ENCODE data around the gene NUDT9. TPM values are rescaled to one million over a fixed set of nuclear protein-coding genes. Genes with fewer than 3 reads are reported as not detected.
A peak's percentile ranks its signal among the peaks of the same experiment; 100 is the strongest.

The NUDT9 gene
- total RNA-seq, 1 donor from 2014 or later, result 23.6 TPM

- no peak for TF ChIP-seq CTCF (IDR thresholded peaks at IDR 0.05)
- peaks cover 8% of the 10 kb centered on the region for H3K9me3 Mint-ChIP-seq (ENCODE audit: unreplicated experiment)
- no peak overlapping the region for H3K4me3 Mint-ChIP-seq (ENCODE audit: unreplicated experiment)
- H3K27ac Mint-ChIP-seq (ENCODE audit: unreplicated experiment), result no peak overlapping the region
- H3K36me3 Mint-ChIP-seq (ENCODE audit: unreplicated experiment), result peaks cover 15% of the 10 kb centered on the region
- no peak for DNase-seq (ENCODE audit: extremely low spot score, unreplicated experiment)
- H3K27me3 Mint-ChIP-seq (ENCODE audit: unreplicated experiment), result no peaks in the 10 kb centered on the region
- peaks cover 4% of the 10 kb centered on the region for H3K4me1 Mint-ChIP-seq (ENCODE audit: unreplicated experiment)
Observed at GRCh38 chr4:87461281-87461700, 38.9 kb downstream of the NUDT9 start.

- no peak overlapping the region for H3K4me3 Mint-ChIP-seq (ENCODE audit: unreplicated experiment)
- TF ChIP-seq CTCF (IDR thresholded peaks at IDR 0.05), result no peak
- H3K27ac Mint-ChIP-seq (ENCODE audit: unreplicated experiment), result no peak overlapping the region
- H3K27me3 Mint-ChIP-seq (ENCODE audit: unreplicated experiment), result no peaks in the 10 kb centered on the region
- H3K36me3 Mint-ChIP-seq (ENCODE audit: unreplicated experiment), result peaks cover 15% of the 10 kb centered on the region
- H3K9me3 Mint-ChIP-seq (ENCODE audit: unreplicated experiment), result peaks cover 8% of the 10 kb centered on the region
- H3K4me1 Mint-ChIP-seq (ENCODE audit: unreplicated experiment), result peaks cover 4% of the 10 kb centered on the region
- no peak for DNase-seq (ENCODE audit: extremely low spot score, unreplicated experiment)
Observed at GRCh38 chr4:87462102-87462501, 39.7 kb downstream of the NUDT9 start.

GRCh38 chr4:87465739-87466366 lies 43.5 kb downstream of the NUDT9 start:
- Mint-ChIP-seq H3K27me3 (ENCODE audit: unreplicated experiment) (no peaks in the 10 kb centered on the region), H3K4me1 (ENCODE audit: unreplicated experiment) (peaks cover 4% of the 10 kb centered on the region), H3K4me3 (ENCODE audit: unreplicated experiment) (no peak overlapping the region), H3K9me3 (ENCODE audit: unreplicated experiment) (no peaks in the 10 kb centered on the region), H3K36me3 (ENCODE audit: unreplicated experiment) (no peaks in the 10 kb centered on the region), H3K27ac (ENCODE audit: unreplicated experiment) (no peak overlapping the region)
- peak; percentile 72 for TF ChIP-seq CTCF (IDR thresholded peaks at IDR 0.05)
- DNase-seq (ENCODE audit: extremely low spot score, unreplicated experiment), result no peak

- peaks cover 2% of the 10 kb centered on the region for H3K4me1 Mint-ChIP-seq (ENCODE audit: unreplicated experiment)
- H3K9me3 Mint-ChIP-seq (ENCODE audit: unreplicated experiment), result no peaks in the 10 kb centered on the region
- TF ChIP-seq CTCF (IDR thresholded peaks at IDR 0.05), result no peak
- H3K4me3 Mint-ChIP-seq (ENCODE audit: unreplicated experiment), result no peak overlapping the region
- DNase-seq (ENCODE audit: extremely low spot score, unreplicated experiment), result no peak
- H3K27ac Mint-ChIP-seq (ENCODE audit: unreplicated experiment), result no peak overlapping the region
- H3K27me3 Mint-ChIP-seq (ENCODE audit: unreplicated experiment), result no peaks in the 10 kb centered on the region
- no peaks in the 10 kb centered on the region for H3K36me3 Mint-ChIP-seq (ENCODE audit: unreplicated experiment)
Observed at GRCh38 chr4:87469390-87469789, 47.0 kb downstream of the NUDT9 start.

GRCh38 chr4:87476934-87477333 lies 54.6 kb downstream of the NUDT9 start:
- no peak overlapping the region for H3K27ac Mint-ChIP-seq (ENCODE audit: unreplicated experiment)
- no peak overlapping the region for H3K4me3 Mint-ChIP-seq (ENCODE audit: unreplicated experiment)
- H3K27me3 Mint-ChIP-seq (ENCODE audit: unreplicated experiment), result no peaks in the 10 kb centered on the region
- no peaks in the 10 kb centered on the region for H3K36me3 Mint-ChIP-seq (ENCODE audit: unreplicated experiment)
- no peak for DNase-seq (ENCODE audit: extremely low spot score, unreplicated experiment)
- no peak for TF ChIP-seq CTCF (IDR thresholded peaks at IDR 0.05)
- H3K9me3 Mint-ChIP-seq (ENCODE audit: unreplicated experiment), result no peaks in the 10 kb centered on the region
- H3K4me1 Mint-ChIP-seq (ENCODE audit: unreplicated experiment), result no peaks in the 10 kb centered on the region

Measured in osteocyte (in vitro differentiated cells).